ENCODE measurements around the gene CISD3.

DNA sequence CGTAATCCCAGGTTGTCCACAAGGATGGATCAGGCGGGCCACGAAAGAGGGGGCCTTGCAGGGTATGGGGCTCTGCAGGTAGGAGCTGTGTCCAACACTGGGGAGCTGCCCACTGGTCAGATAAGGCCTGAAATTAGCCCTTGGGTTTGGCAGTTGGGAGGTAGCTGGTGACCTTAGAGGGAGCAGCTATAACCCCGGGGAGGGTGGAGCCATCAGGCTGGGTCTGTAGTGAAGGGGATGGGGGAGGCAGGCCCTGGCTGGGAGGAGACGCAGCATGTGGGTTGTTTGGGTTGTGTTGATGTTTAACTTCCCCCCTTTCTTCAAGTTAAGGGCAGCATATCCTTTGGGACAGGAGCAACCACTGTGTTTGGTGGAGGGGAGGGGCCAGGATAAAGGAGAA, 19.2 kb upstream of the CISD3 start:
- TF ChIP-seq CTCF (IDR thresholded peaks at IDR 0.05 in 8 of 11, conservative IDR thresholded peaks at IDR 0.05 in 3 of 11): no peak
- no peak for TF ChIP-seq POLR2AphosphoS5 (IDR thresholded peaks at IDR 0.05)
- TF ChIP-seq POLR2A (IDR thresholded peaks at IDR 0.05): no peak

All from spleen (tissue), 7 donors.